HUES64 (cell line): Measurements from ENCODE around the gene CD58.

Experiments
- H3K27ac ChIP-seq: 2 replicates; pipeline ENCODE4 v1.7.0; 2013; ENCODE audit warnings: low read depth, low read length, inconsistent platforms
- H3K27me3 ChIP-seq: 2 replicates; pipeline ENCODE4 v1.6.1; 2013; ENCODE audit warnings: mild to moderate bottlenecking, low read length; ENCODE audit not compliant: insufficient read depth
- H3K36me3 ChIP-seq: 2 replicates; pipeline ENCODE4 v1.6.1; 2013; ENCODE audit warnings: mild to moderate bottlenecking, low read length; ENCODE audit not compliant: insufficient read depth
- H3K4me1 ChIP-seq: 2 replicates; pipeline ENCODE4 v1.6.1; 2013; ENCODE audit warnings: mild to moderate bottlenecking, low read length, moderate library complexity; ENCODE audit not compliant: insufficient read depth
- H3K4me3 ChIP-seq: 2 replicates; pipeline ENCODE4 v1.5.1; 2013; ENCODE audit warnings: mild to moderate bottlenecking, low read length, moderate library complexity
- H3K9ac ChIP-seq: 2 replicates; pipeline ENCODE4 v1.6.1; 2013; ENCODE audit warnings: mild to moderate bottlenecking, low read depth, low read length
- H3K9me3 ChIP-seq: 2 replicates; pipeline ENCODE4 v1.6.1; 2013; ENCODE audit warnings: low read depth, low read length; ENCODE audit not compliant: insufficient read depth
- WGBS: fragments of 150-250, 120-280 bp; methylation state at CpG from one replicate; pipeline ENCODE4 v1.1.7; 2013; ENCODE audit warnings: missing lambda C conversion rate; 5-methylcytosine and 5-hydroxymethylcytosine counted together

Gene CD58

DNA sequence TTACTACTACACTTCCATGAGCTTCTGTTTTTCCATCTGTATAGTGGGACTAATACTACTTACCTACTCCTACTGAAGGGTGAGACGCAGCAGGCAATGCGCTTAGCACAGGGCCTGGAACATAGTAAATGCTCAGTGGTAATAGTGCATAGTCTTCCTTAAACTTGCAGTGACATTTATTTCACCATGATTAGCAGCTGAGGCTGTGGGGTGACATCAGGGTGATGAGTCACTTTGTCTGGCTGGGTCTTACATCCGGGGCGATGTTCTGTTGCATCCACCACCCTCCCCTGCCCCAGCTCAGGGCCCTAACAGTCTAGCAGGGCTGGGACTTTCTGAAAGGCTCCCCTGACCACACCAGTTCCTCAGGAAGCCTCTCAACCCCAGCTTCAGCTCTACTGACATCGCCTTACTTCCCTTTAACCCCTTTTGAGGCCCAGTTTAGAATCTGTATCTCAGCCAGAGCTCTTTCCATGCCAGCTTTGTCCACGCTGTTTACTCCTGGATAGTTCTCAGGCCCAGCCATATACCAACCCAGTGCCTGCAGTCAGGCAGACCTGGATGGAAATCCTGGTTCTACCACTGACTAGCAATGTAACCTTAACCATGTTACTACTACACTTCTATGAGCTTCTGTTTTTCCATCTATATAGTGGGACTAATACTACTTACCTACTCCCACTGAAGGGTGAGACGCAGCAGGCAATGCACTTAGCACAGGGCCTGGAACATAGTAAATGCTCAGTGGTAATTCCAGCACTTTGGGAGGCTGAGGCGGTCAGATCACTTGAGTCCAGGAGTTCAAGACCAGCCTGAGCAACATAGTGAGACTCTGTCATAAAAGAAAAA lies 66.3 kb downstream of the CD58 start:
- Histone ChIP-seq H3K36me3 (no peaks in the 10 kb centered on the region), H3K27me3 (no peaks in the 10 kb centered on the region), H3K4me1 (no peaks in the 10 kb centered on the region), H3K9me3 (no peaks in the 10 kb centered on the region), H3K27ac (no peak overlapping the region), H3K9ac (no peak overlapping the region), H3K4me3 (no peak overlapping the region)
- WGBS, result 91% methylated on average over 8 of the region's 8 CpGs

DNA sequence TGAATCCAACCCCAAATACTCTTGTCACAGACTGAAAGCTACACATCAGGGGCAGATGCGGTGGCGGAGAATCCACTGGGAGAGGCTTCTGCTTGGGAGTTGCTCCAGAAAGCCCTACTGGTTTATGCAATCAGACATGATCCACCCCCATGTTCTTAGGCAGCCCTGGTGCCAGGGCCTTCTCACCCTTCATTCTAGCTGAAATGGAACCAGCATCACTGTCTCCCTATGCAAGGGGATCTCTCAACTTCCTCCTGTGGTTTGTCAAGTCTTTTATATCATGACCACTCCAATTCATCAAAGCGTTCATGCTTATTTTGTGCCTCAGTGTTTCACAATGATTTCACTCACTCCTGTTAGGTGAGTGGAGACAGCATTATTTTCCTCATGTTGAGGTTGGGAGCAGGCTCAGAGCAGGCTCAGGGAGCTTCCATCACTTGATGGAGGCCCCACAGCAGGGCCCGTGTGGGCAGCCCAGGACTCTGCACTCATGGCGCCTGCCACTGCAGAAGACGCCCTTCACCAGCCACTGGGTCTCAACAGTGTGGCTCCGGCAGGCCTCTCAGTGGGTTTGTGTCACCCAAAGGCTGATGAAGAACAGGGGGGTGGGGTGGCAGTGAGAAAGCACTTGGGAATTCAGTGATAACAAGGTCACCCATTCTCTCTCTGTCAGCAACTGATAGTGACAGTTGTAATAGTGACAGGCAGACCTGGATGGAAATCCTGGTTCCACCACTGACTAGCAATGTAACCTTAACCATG lies 67.1 kb downstream of the CD58 start:
- Histone ChIP-seq H3K36me3 (no peaks in the 10 kb centered on the region), H3K9ac (no peak overlapping the region), H3K27ac (no peak overlapping the region), H3K4me3 (no peak overlapping the region), H3K27me3 (no peaks in the 10 kb centered on the region), H3K4me1 (no peaks in the 10 kb centered on the region), H3K9me3 (no peaks in the 10 kb centered on the region)
- WGBS, result 93% methylated on average over 7 of the region's 7 CpGs

DNA sequence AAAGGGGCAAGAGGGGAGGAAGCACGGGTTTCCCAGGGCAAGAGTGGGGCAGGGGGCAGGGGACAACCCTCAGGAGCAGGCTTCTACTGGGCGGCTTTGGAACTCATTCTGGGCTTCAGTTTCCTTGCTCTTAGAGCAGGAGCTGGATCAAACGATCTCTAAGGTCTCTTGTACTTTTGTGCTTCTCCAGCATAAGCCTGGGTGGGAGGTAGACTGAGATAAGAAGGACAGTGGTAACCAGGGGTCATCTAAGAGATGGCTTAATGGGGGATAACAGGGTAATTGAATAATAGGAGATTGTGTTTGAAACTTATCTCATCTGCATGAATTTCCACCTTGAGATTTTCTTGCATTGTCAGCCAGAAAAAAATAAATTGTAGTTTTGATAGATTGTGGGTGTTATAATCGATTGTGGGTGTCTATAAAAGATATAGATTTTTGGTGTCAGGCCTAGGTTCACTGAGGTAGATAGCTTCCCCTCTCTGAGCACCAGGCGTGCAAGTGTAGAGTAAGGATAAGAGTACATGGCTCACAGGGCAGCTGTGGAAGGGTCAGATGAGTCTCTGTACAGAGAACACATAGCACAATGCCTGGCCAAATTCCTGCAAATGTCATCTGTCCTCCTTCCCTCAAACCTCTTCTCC lies 68.0 kb downstream of the CD58 start:
- Histone ChIP-seq H3K27me3 (no peaks in the 10 kb centered on the region), H3K4me1 (no peaks in the 10 kb centered on the region), H3K9me3 (no peaks in the 10 kb centered on the region), H3K9ac (no peak overlapping the region), H3K36me3 (no peaks in the 10 kb centered on the region), H3K4me3 (no peak overlapping the region), H3K27ac (no peak overlapping the region)
- WGBS, result 86% methylated on average over 5 of the region's 5 CpGs

DNA sequence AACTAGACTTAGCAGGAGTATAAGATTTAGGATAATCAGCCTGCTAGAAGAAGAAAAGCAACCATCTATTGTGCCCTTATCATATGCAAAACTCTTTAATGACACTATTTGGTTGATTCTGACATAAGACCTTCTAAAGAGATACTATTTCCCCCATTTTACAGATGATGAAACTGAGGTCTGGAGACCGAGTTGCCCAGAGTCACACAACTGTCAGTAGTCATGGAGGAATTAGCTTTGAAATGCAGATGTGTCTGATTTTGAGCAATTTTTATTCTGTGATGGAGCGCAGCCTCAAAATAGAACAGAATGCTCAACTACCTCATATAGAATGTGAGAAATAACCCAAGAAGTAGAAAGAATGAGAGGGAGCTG lies 69.0 kb downstream of the CD58 start:
- H3K4me3 ChIP-seq, result no peak overlapping the region
- H3K4me1 ChIP-seq, result no peaks in the 10 kb centered on the region
- H3K36me3 ChIP-seq, result no peaks in the 10 kb centered on the region
- no peak overlapping the region for H3K27ac ChIP-seq
- no peaks in the 10 kb centered on the region for H3K9me3 ChIP-seq
- H3K27me3 ChIP-seq, result no peaks in the 10 kb centered on the region
- 90% methylated on average over 1 of the region's 2 CpGs for WGBS
- H3K9ac ChIP-seq, result no peak overlapping the region

GRCh38 chr1:116501125-116501869 lies 69.5 kb downstream of the CD58 start:
- Histone ChIP-seq H3K4me1 (no peaks in the 10 kb centered on the region), H3K36me3 (no peaks in the 10 kb centered on the region), H3K27me3 (no peaks in the 10 kb centered on the region), H3K9me3 (no peaks in the 10 kb centered on the region), H3K9ac (no peak overlapping the region), H3K4me3 (no peak overlapping the region), H3K27ac (no peak overlapping the region)
- 88% methylated on average over 9 of the region's 9 CpGs for WGBS

GRCh38 chr1:116498789-116499628 lies 71.8 kb downstream of the CD58 start:
- no peak overlapping the region for H3K27ac ChIP-seq
- no peaks in the 10 kb centered on the region for H3K36me3 ChIP-seq
- H3K9me3 ChIP-seq, result no peaks in the 10 kb centered on the region
- peaks cover 11% of the 10 kb centered on the region for H3K4me1 ChIP-seq
- WGBS, result 68% methylated on average over 13 of the region's 13 CpGs
- no peak overlapping the region for H3K4me3 ChIP-seq
- H3K27me3 ChIP-seq, result no peaks in the 10 kb centered on the region
- no peak overlapping the region for H3K9ac ChIP-seq

DNA sequence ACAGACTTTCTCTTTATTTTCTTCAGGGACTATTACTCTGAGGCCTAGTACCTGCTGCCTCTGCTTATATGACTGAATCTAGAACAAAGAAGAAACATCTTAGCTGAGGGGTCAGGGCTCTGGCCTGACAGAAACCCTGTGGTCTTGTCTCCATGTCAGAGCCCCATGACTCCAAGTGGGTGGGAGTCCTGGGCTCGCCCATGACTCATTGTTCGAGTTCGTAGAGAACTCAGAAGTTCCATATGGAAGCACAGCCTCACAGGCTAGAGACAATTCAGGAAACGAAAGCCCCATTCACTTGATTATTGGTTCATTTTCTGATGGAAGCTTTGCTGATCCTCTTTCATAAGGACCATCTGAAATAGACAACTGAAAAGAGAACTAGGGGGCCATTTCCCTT lies 73.2 kb downstream of the CD58 start:
- no peaks in the 10 kb centered on the region for H3K9me3 ChIP-seq
- H3K36me3 ChIP-seq, result no peaks in the 10 kb centered on the region
- 97% methylated on average over 4 of the region's 4 CpGs for WGBS
- no peak overlapping the region for H3K9ac ChIP-seq
- H3K4me3 ChIP-seq, result no peak overlapping the region
- H3K4me1 ChIP-seq, result peaks cover 12% of the 10 kb centered on the region
- no peaks in the 10 kb centered on the region for H3K27me3 ChIP-seq
- no peak overlapping the region for H3K27ac ChIP-seq

GRCh38 chr1:116496898-116497297 lies 73.9 kb downstream of the CD58 start:
- Histone ChIP-seq H3K9me3 (no peaks in the 10 kb centered on the region), H3K9ac (no peak overlapping the region), H3K36me3 (no peaks in the 10 kb centered on the region), H3K4me3 (no peak overlapping the region), H3K4me1 (peaks cover 12% of the 10 kb centered on the region), H3K27ac (no peak overlapping the region), H3K27me3 (no peaks in the 10 kb centered on the region)
- WGBS, result 85% methylated on average over 1 of the region's 2 CpGs

DNA sequence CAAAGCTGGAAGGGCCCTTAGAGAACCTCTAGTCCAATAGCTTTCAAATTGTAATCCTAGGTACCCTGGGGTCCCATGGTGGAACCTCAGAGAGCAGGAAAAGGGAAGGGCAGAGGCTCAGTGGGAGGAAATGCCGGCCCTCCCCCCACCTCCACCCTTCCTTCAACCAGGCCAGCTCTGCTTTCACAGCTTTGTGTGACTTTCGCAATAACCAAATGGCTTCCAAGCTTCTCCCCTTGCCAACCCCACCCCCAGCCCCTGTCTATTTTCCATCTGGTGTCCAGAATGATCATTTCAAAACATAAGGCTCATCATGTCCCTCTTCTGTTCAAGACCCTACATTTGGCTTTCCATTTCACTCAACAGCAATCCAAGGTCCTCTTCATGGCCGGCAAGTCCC lies 74.4 kb downstream of the CD58 start:
- 89% methylated on average over 3 of the region's 3 CpGs for WGBS
- no peak overlapping the region for H3K9ac ChIP-seq

GRCh38 chr1:116495535-116495934 lies 75.3 kb downstream of the CD58 start:
- Histone ChIP-seq H3K27ac (no peak overlapping the region), H3K36me3 (no peaks in the 10 kb centered on the region), H3K9me3 (no peaks in the 10 kb centered on the region), H3K4me3 (no peak overlapping the region), H3K27me3 (no peaks in the 10 kb centered on the region), H3K9ac (no peak overlapping the region), H3K4me1 (peaks cover 12% of the 10 kb centered on the region)
- 69% methylated on average over 4 of the region's 4 CpGs for WGBS

More for the DNA sequence above, 74.4 kb downstream of the CD58 start:
- Histone ChIP-seq H3K36me3 (no peaks in the 10 kb centered on the region), H3K27ac (no peak overlapping the region), H3K4me3 (no peak overlapping the region), H3K4me1 (peaks cover 12% of the 10 kb centered on the region), H3K27me3 (no peaks in the 10 kb centered on the region), H3K9me3 (no peaks in the 10 kb centered on the region)
